Erythroblast (primary cell): ENCODE results near the gene HSPA14.

Experiments
- GATA1 ChIP-seq: IDR thresholded peaks from 2 replicates; pipeline ENCODE4 v1.6.1; 2011; ENCODE audit warnings: low read depth, mild to moderate bottlenecking, control low read depth, low read length, moderate library complexity
- POLR2A ChIP-seq: IDR thresholded peaks from 2 replicates; pipeline ENCODE4 v1.6.1; 2011; ENCODE audit warnings: mild to moderate bottlenecking, low read length

GRCh38 chr10:14884082-14884481, 46.0 kb downstream of the HSPA14 start:
- TF ChIP-seq POLR2A (no peak), GATA1 (no peak)
